Hematopoietic multipotent progenitor cell treated with erythropoietin and hydrocortisone succinate and interleukin-3 and kit ligand, for 6 days (in vitro differentiated cells): ENCODE results near the gene KAT6B.

Source experiments
- DNase-seq: peaks from one replicate; pipeline ENCODE4 v3.0.0-alpha.2; 2015

Gene KAT6B

DNA sequence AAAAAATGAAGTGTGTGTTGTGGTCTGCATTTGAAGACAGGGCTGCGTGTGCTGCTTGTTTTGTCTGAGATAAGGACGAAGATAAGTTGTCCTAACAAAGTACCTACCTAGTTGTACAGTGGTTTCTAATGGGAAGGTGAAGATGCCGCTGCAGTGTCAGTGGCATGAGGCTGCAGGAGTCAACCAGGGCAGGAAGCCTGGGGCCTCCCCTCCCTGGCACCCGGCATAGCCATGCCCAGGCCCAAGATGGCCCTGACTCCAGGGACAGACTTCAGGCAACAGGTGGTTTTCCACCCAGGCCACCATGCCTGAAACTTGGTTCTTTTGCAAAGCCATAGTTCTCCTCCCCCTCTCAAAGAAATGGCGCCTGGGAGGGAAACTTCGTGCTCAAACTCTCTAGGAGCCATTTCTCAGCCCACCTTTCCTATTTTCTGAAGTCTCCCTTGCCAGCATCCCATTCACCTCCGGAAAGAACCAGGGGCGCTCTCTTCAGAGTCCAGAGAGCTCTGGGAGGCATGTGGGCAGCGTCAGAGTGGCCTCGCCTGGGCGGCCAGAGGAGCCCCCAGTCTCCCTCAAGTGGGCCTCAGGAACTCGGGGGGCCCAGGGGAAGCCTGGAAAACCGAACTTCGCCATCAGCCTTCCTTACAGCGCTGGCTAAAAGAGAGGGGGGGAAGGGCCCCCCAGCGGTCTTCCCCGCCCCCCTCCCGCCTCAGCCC is 2.1 kb upstream of the KAT6B start:
- peak; percentile 32 for DNase-seq

DNA sequence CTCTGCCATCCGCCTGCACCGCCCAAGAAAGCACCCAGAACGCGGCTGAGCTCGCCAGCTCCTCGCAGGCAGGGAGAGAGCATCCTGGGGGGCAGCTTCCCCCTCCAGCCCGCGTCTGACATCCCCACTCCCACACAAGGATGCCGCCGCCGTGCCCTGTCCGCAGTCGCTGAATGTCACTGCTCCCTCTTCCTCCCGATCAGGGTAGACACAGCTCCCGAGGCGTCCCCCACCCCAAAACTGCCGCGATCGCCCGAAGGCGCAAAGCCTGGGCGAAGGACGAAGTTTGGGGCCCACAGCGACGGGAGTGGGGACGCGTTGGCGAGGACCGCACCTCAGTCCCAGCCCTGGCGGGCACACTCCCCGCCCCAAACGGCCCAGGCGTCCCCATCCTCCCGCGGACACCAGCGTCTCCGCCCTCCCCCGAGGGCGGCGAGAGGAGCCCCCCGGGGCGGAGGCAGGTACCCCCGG is 1.5 kb upstream of the KAT6B start:
- DNase-seq, result peak; percentile 49

DNA sequence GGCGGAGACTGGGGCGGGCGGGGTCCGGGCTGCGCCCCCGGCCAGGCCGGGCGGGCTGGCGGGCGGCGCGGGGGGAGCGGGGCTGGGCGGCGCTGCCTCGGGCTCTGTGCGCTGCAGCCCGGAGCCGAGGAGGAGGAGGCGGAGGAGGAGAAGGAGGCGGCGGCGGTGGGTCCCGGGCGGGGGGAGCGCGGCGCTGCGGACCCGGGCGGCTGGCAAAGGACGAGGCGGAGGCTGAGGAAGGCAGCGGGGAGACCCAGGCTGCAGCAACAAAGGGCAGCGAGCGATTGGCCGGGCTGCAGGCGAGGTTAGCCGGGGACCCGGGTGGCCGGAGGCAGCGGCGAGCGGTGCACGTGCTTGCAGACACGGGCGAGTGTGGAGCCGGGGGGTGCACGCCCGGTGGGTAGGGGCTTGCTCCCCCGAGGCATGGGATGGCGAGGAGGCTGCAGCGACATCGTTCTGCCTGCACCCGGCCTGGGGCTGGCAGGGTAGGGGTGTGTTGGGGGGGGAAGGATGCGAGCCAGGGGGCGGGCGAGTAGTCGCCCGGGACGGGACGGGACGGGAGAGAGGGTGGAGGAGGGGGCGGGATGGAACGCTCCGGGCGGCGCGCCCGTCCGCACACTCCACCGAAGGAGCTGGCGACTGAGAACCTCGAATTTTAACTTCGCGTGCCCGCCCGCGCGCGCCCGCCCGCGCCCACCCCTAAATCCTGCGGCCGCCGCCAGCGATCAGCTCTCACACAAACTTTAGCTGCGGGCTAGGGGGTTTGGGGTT is 844 bp upstream of the KAT6B start:
- peak; percentile 47 for DNase-seq

DNA sequence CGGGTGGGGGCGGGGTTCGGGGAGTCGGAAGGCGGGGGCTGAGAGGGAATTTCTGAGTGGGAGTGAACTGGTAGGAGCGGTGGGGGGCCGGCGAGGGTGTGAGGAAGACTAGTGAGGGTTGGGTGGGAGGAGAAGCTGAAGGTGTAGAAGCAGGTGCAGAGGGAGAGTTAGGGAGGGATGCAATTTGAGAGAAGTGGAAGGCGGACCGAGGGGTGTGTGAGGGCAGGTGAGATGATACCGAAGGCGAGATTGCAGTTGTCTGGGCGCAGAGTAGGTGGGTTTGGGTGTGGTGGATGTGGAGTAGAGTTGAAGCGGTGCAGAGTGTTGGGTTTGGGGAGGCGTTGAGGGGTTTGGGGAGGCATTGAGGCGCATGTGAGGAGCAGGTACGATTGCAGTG is 643 bp downstream of the KAT6B start:
- DNase-seq, result no peak

DNA sequence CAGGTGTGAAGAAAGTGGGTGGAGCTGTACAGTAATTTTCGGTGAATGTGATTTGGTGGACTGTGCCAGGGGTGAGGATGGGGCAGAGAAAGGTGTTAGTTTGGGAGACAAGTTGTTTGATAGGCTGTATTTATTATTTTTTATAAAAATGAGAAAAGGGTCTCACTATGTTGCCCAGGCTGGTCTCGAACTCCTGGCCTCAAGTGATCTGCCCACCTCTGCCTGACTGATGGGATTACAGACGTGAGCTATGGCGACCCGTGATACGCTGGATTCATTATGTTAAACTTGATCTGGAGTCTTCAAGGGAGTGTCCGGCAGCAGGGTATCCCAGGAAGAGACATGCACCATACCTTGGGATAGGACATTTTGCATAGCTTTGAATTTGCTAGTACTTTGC is 1.3 kb downstream of the KAT6B start:
- no peak for DNase-seq

DNA sequence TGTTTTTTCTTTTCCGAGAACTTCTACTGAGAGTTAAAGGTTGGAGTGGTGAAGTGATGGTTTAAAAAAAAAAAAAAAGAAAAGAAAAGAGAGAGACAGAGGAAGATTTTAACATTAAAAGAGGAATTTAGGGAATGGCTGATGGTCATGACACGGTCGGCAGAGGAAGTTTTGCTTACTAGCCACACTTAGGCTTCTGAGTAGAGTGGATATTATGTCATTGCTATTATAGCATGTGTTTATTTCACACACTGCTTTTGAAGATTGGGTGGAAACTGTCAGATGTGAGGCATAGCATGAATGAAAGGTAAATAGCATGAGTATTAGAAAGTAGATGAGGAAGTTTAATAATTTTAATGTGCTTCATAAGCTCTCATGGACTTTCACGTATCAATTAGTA is 2.5 kb downstream of the KAT6B start:
- no peak for DNase-seq

DNA sequence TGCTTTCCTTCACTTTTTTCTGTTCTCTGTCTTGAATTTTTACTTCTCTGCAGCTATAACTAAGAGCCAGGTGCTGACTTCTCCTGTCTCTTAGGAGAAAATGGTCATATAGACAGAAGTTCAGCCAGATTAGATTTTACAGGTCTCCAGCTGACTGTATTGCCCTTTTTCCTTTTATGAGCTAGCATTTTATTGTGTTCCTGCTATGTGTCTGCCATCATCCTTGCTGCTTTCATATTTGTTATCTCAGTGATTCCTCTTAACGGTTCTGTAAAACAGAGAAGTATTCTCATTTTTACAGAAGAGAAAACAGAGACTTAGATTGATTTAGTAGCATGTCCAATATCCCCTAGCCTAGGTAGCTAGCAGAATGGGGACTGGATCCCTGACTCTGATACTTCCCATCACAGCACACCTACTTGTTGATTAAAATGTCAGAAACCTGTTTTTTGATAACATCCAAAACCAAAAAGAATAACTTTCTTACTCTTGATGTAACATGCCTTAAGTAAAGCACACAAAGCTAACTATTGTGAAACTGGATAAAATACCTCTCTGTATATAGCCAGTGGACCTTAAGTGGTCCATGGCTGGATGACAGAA is 5.2 kb downstream of the KAT6B start:
- DNase-seq, result no peak

DNA sequence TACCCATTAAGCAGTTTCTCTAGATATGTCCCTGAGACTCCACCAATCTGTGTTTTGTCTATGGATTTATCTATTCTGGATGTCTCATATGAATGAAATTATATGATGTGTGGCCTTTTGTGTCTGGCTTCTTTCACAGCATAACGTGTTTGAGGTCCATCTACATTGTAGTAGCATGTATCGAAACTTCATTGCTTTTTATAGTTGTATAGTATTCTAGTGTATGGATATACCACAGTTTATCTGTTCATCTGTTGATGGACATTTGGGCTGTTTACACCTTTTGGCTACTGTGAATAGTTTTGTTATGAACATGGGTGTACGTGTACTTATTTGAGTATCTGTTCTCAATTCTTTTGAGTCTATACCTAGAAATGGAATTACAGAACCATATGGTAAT is 9.6 kb downstream of the KAT6B start:
- DNase-seq, result no peak

DNA sequence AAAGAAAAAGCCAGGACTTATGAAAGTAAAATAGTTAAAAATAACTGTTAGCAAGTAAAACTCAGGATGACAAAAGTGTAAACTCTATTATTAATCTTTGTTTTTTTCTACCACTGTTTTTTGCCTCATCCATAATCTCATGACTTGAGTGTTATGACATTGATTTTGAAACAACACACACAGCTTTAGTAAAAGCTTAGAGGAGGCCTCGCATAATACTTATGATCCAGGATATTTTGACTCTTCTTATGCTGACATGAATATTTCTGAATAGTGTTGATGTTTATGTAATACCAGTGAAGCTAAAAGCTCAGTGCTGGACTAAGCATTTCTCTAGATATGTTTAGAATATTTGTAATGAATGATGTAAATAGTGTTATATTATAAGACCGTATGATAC is 10.5 kb downstream of the KAT6B start:
- DNase-seq, result no peak

DNA sequence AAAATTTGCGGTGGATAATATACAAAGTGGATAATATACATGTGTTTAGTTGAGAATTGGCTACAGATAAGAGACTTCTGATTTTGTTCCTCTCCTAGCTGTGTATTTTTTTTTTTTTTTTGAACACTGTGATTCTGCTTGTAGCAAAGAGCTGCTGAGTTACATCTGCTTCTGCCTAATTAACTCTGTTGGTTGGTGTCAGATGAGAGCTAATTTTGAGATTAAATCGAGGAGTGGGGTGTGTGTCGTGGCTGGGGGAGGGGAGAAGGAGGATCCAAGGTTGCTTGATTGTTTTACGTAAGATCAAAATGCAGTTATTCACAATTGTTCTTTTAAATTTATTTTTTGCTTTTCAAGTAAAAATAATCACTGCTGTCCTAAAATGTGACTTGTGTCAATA is 11.3 kb downstream of the KAT6B start:
- DNase-seq, result no peak

DNA sequence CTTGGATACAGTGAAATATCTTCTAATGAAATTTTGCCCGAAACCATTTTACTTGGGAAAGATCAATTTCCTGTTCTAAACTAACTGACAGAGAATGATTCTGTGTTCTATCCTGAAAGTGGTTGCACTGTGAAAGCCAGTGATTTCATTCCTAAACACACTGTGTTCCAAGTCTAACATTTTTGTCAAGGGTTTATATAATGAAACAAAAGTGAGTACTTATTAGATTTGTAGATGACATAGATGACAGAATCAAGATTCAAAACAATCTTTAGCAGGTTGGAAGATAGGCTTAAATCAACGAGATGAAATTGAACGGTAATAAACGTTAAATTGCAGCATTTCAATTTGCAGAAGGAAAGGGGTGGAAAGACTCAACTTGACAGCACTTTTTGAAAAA is 13.3 kb downstream of the KAT6B start:
- DNase-seq, result no peak

DNA sequence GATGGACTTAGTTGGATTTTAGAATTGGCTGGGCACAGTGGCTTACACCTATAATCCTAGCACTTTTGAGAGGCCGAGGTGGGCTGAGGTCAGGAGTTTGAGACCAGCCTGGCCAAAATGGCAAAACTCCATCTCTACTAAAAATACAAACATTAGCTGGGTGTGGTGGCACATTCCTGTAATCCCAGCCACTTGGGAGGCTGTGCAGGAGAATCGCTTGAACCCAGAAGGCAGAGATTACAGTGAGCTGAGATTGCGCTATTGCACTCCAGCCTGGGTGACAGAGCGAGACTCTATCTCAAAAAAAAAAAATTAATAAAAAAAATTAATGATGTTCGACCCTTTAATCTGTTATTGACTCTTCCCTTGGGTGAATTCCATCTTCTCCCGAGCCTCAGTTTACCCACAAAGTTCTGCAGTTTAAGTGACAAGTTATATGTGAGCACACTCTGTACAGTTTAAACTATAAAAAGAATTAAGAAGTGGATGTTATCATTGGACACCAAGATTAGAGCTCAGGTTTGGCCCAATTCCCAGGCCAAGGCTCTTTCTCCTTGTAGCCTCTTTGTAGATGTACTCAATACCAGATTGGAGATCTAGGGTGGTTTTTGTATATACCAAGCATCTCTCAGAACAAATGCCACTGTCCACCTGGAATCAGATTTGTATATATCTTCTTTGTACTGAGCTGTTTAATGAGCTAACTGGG is 15.0 kb downstream of the KAT6B start:
- DNase-seq, result no peak

DNA sequence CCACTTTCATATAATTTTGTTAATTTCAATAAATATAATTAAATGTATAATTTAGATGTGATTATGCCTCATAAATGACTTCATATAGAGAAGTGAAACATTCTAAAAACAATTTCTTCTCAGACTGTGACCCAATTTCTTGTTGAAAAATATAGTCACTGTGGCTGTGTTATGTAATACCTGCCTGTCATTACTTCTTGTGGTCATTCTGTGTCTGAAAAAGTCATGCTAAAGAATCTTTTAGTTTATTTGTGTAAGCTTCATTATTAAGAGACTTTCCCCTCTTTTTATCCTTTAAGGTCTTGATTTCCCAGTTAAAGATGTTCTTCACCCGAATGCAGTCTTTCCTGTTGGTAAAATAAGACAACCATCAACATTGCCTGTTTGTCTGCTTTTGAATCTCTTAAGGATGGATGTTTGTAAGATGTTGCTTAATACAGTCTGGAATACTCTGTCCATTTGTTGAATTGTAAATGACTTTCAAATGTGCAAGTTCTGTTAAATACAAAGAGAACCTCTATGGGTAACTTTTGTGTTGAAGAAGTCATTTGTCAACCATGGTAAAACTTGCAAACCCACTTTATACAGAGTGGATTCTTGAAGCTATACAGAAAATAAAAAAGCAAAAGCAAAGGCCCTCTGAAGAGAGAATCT is 16.0 kb downstream of the KAT6B start:
- peak; percentile 38 for DNase-seq

DNA sequence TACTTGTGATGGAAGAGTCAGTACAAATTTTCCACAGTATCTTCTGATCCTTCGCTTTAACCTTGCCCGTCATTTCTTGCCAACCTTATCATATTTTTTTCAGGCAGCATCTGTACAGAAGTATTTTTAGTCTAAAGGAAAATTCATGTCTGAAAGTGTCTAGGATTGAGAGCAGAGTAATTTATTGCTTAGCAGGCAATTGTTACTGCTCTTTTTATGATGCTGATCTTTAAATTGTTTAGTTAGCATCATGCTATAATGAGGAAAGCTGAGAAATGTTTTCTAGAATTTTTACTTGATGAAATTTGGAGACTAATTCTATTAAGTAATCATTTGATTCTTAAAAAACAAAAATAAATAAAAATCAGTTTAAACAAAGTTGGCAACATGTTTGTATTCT is 20.6 kb downstream of the KAT6B start:
- DNase-seq, result peak; percentile 28

DNA sequence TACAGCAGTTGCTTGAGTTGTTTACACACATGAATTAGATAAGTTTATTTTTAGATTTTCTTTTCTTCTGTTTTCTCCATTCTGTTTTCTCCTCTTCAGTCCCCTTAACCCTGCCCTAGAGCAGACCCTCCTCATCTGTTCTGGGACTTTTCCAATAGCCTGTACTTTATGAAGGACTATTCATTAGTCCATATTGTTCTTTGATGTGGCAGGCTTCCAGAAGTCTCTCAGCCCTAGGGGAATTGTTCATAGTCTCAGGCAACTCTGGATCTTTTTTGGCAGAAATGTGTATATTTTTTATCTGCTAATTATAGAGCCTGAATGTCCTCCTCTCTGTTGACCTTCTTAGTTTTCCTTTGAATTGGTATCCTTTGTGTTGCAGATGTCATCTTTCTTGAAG is 25.4 kb downstream of the KAT6B start:
- no peak for DNase-seq

DNA sequence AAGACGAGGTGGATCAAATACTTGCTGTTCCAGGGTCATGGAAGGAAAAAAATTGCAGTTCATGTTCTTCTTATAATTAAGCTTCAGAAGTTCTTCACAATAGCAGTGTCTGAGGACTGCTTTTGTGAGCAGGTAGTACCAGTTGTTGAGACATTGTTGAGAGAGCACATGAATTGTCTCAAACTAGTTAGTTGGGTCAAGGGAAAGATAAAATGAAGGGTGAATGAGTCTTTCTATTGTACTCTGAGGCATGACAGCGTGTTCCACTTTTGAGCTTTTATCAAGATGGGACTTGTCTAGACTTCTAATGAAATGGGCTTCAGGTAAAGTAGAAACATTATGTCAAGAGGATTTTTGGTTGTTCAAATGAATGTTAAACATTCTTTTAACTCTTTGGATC is 26.0 kb downstream of the KAT6B start:
- peak; percentile 40 for DNase-seq

DNA sequence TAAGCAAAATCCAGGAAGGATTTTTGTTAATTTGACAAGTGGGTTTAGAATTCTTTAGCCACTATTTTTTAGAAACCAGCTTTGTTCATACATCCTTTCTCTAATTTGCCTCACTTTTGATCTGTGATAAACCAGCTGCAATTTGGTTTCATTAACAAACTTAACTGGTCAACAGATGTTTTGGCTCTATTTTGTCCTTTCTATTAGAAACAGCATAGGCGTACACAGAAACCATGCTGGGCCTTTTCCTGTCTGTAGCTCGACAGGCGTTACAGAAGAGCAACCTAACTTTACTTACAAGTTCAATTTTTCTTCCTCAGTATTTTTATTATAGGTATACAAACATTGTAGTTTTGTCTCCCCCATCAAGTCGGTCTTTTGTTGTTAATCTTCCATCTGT is 28.2 kb downstream of the KAT6B start:
- DNase-seq, result peak; percentile 29

DNA sequence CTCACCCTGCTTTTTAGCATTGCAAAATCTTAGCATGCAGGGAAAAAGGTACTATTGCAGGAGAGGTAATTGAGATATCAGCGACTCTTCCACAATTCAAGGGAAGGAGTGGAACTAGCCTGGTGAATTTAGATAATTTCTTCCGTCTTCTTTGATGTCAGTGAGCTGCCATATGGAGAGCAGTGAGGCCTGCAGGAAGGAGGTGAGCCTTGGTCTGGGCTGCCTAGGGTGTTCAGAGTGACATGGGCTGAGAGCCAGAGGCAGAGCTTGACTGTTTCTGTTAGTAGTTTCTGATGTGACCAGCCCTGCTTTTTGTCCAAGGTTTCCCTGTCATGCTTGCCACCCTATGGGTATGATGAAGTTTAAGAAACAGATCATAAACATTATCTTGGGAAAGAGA is 28.6 kb downstream of the KAT6B start:
- peak; percentile 69 for DNase-seq

DNA sequence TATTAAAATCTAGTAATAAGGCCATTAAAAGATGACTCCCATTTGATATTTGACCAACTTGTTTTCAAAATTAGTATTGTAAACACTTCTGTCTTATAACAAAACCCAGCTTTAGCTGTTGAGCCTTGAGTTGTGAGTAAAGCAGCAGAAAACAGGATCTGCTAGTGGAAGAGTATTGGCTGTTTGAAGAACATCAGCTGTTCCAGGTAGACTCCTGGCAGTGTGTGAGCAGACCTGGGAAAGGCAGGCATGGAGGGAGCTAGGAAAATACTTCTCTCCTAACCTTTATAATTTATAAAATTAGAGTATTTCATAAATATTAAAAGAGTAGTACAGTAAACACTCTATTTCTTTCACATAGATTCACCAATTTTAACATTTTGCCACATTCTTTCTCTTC is 29.0 kb downstream of the KAT6B start:
- DNase-seq, result no peak

DNA sequence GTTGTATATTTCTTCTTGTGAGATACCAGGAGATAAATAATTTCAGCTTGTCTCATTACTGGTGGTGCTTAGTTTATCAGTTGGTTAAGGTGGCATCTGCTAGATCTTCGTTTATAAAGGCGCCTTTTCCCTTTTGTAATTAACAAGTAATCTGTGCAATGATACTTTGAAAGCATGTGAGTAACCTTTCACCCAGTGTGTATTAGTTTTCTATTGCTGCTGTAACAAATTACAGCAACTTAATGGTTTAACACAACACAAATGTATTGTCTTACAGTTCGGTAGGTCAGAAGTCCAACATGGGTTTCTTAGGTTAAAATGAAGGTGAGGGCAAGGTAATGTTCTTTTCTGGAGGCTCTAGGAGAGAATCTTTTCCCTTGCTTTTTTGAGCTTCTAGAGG is 30.5 kb downstream of the KAT6B start:
- no peak for DNase-seq

DNA sequence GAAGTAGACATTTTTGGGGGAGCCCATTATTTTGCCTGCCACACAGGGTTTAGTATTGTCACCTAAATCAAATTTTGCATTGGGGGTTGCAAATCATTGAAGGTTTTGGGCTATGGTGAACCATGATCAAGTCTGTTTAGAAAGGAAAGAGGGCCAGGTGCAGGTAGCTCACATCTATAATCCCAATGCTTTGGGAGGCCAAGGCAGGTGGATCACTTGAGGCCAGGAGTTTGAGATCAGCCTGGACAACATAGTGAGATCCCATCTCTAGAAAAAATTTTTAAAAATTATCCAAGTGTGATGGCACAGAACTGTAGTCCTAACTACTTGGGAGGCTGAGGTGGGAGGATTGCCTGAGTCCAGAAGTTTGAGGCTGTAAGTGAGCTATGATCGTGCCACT is 31.2 kb downstream of the KAT6B start:
- no peak for DNase-seq

DNA sequence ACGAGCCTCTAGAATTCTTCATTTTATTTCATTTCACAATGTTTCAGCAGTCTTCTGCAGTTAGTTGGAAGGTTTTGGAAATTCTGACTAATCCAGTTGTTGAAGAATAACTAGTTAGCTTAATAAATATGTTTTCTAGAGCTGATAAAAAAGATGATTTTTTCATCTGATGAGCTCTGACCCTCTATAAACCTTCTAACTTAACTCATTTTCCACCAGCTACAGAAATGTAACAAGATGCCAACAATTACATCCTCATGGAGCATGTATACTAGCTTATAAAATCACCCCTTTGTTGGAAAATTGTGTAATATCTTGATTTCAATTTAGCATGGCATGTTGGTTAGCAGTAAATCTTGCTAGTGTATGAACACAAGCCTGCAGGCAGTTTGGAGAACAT is 33.1 kb downstream of the KAT6B start:
- DNase-seq, result no peak

DNA sequence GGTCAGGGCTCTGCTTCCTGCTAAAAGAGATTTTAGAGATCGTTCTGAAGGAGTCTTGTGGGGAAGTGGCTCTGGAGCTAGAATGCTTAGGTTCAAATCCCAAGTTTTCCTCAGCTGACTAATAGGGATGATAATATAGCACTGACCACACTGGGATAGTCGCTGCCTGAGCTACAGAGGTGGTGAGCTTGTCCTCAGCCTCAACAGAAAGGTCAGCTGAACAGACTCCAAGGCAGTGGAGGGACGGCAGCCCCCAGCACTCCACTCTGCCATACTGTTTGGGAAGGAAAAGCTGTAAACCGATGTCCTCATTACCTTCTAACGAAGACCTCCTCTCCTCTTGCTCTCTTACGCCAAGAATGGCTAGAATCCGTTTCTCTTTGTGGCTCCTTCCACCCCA is 36.2 kb downstream of the KAT6B start:
- no peak for DNase-seq
